Measurements from ENCODE around the gene STIM2.

DNA sequence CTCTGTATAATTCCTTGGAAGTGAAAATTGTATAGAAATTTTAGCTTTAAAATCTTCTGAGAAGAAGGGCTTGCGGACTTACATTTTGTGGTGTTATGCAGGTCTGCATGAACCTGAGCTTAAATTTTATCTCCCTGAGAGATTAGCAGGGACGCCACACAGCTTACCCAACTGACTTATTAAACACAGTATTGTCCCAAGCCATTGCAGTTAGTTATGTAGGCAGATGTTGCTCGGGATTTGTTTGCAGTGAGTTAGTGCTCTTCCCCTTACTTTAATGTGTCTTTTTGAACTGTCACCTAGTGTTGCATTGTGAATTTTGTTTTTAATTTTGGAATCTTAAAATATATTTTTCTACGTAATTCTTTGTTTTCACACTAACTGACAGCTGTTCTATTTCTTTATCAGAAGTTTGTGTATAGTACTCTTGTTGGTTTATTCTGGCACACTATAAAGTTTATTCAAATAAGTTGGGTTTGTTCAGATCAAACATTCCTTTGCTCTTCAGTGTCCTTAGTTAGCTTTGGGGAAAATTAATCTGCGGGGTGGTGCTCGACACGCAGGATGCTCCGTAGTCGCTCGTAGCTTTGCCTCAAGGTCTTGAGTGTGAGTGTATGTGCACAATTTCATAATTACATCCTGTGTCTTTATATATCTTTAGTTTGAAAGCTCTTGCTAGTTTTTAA, 145.4 kb downstream of the STIM2 start:
- no peak for TF ChIP-seq SP1 (CRISPR knock-in tag; IDR thresholded peaks at IDR 0.05)
- TF ChIP-seq ZNF354B (CRISPR knock-in tag; IDR thresholded peaks at IDR 0.05): no peak
- TF ChIP-seq, protein P1, sequence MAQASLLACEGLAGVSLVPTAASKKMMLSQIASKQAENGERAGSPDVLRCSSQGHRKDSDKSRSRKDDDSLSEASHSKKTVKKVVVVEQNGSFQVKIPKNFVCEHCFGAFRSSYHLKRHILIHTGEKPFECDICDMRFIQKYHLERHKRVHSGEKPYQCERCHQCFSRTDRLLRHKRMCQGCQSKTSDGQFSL (CRISPR knock-in tag; IDR thresholded peaks at IDR 0.05): no peak
- TF ChIP-seq, protein P1 (tag; IDR thresholded peaks at IDR 0.05): no peak
- TF ChIP-seq JUND (IDR thresholded peaks at IDR 0.05; ENCODE audit: borderline replicate concordance, low read depth, low read length): no peak
- TF ChIP-seq JUND (tag; IDR thresholded peaks at IDR 0.05; ENCODE audit: borderline replicate concordance, low read depth, low read length): no peak
- no peak for TF ChIP-seq POLR2A (conservative IDR thresholded peaks at IDR 0.05)
- TF ChIP-seq, protein P2, sequence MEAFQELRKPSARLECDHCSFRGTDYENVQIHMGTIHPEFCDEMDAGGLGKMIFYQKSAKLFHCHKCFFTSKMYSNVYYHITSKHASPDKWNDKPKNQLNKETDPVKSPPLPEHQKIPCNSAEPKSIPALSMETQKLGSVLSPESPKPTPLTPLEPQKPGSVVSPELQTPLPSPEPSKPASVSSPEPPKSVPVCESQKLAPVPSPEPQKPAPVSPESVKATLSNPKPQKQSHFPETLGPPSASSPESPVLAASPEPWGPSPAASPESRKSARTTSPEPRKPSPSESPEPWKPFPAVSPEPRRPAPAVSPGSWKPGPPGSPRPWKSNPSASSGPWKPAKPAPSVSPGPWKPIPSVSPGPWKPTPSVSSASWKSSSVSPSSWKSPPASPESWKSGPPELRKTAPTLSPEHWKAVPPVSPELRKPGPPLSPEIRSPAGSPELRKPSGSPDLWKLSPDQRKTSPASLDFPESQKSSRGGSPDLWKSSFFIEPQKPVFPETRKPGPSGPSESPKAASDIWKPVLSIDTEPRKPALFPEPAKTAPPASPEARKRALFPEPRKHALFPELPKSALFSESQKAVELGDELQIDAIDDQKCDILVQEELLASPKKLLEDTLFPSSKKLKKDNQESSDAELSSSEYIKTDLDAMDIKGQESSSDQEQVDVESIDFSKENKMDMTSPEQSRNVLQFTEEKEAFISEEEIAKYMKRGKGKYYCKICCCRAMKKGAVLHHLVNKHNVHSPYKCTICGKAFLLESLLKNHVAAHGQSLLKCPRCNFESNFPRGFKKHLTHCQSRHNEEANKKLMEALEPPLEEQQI (IDR thresholded peaks at IDR 0.05): no peak
- no peak for TF ChIP-seq BCL6 (CRISPR knock-in tag; IDR thresholded peaks at IDR 0.05)
- TF ChIP-seq RCOR1 (IDR thresholded peaks at IDR 0.05; ENCODE audit: borderline replicate concordance in 1 of 2, low read depth in 2 of 2, low read length in 2 of 2): no peak
- TF ChIP-seq, protein P3, sequence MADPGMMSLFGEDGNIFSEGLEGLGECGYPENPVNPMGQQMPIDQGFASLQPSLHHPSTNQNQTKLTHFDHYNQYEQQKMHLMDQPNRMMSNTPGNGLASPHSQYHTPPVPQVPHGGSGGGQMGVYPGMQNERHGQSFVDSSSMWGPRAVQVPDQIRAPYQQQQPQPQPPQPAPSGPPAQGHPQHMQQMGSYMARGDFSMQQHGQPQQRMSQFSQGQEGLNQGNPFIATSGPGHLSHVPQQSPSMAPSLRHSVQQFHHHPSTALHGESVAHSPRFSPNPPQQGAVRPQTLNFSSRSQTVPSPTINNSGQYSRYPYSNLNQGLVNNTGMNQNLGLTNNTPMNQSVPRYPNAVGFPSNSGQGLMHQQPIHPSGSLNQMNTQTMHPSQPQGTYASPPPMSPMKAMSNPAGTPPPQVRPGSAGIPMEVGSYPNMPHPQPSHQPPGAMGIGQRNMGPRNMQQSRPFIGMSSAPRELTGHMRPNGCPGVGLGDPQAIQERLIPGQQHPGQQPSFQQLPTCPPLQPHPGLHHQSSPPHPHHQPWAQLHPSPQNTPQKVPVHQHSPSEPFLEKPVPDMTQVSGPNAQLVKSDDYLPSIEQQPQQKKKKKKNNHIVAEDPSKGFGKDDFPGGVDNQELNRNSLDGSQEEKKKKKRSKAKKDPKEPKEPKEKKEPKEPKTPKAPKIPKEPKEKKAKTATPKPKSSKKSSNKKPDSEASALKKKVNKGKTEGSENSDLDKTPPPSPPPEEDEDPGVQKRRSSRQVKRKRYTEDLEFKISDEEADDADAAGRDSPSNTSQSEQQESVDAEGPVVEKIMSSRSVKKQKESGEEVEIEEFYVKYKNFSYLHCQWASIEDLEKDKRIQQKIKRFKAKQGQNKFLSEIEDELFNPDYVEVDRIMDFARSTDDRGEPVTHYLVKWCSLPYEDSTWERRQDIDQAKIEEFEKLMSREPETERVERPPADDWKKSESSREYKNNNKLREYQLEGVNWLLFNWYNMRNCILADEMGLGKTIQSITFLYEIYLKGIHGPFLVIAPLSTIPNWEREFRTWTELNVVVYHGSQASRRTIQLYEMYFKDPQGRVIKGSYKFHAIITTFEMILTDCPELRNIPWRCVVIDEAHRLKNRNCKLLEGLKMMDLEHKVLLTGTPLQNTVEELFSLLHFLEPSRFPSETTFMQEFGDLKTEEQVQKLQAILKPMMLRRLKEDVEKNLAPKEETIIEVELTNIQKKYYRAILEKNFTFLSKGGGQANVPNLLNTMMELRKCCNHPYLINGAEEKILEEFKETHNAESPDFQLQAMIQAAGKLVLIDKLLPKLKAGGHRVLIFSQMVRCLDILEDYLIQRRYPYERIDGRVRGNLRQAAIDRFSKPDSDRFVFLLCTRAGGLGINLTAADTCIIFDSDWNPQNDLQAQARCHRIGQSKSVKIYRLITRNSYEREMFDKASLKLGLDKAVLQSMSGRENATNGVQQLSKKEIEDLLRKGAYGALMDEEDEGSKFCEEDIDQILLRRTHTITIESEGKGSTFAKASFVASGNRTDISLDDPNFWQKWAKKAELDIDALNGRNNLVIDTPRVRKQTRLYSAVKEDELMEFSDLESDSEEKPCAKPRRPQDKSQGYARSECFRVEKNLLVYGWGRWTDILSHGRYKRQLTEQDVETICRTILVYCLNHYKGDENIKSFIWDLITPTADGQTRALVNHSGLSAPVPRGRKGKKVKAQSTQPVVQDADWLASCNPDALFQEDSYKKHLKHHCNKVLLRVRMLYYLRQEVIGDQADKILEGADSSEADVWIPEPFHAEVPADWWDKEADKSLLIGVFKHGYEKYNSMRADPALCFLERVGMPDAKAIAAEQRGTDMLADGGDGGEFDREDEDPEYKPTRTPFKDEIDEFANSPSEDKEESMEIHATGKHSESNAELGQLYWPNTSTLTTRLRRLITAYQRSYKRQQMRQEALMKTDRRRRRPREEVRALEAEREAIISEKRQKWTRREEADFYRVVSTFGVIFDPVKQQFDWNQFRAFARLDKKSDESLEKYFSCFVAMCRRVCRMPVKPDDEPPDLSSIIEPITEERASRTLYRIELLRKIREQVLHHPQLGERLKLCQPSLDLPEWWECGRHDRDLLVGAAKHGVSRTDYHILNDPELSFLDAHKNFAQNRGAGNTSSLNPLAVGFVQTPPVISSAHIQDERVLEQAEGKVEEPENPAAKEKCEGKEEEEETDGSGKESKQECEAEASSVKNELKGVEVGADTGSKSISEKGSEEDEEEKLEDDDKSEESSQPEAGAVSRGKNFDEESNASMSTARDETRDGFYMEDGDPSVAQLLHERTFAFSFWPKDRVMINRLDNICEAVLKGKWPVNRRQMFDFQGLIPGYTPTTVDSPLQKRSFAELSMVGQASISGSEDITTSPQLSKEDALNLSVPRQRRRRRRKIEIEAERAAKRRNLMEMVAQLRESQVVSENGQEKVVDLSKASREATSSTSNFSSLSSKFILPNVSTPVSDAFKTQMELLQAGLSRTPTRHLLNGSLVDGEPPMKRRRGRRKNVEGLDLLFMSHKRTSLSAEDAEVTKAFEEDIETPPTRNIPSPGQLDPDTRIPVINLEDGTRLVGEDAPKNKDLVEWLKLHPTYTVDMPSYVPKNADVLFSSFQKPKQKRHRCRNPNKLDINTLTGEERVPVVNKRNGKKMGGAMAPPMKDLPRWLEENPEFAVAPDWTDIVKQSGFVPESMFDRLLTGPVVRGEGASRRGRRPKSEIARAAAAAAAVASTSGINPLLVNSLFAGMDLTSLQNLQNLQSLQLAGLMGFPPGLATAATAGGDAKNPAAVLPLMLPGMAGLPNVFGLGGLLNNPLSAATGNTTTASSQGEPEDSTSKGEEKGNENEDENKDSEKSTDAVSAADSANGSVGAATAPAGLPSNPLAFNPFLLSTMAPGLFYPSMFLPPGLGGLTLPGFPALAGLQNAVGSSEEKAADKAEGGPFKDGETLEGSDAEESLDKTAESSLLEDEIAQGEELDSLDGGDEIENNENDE (IDR thresholded peaks at IDR 0.05; ENCODE audit: low read depth, low read length): no peak
- no peak for TF ChIP-seq ZNF518B (CRISPR knock-in tag; IDR thresholded peaks at IDR 0.05)
- no peak for TF ChIP-seq ZNF311 (CRISPR knock-in tag; IDR thresholded peaks at IDR 0.05)
- TF ChIP-seq ZNF239 (CRISPR knock-in tag; IDR thresholded peaks at IDR 0.05): no peak

Measured in K562 (cell line).